ENCODE measurements around the gene GLIS1.

DNA sequence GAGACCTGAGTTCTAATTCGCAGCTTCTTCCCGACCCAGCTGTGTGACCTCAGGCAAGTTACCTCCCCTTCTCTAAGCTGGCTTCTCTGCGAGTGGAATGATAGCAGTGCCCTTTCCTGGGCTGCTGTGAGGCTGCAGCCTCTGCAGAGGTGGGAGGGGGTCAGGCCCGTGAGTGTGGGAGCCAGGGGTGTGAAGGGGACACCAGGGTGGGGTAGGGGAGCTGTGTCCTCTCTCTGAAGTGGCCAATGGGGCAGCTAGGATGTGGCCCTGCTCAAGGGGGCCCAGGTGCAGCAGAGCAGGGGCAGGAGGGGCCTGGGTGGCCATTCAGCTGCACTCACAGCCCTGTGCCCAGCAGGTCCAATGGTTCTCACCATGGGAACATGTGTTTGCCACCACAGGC is 255.3 kb downstream of the GLIS1 start:
- TF ChIP-seq, protein P1, sequence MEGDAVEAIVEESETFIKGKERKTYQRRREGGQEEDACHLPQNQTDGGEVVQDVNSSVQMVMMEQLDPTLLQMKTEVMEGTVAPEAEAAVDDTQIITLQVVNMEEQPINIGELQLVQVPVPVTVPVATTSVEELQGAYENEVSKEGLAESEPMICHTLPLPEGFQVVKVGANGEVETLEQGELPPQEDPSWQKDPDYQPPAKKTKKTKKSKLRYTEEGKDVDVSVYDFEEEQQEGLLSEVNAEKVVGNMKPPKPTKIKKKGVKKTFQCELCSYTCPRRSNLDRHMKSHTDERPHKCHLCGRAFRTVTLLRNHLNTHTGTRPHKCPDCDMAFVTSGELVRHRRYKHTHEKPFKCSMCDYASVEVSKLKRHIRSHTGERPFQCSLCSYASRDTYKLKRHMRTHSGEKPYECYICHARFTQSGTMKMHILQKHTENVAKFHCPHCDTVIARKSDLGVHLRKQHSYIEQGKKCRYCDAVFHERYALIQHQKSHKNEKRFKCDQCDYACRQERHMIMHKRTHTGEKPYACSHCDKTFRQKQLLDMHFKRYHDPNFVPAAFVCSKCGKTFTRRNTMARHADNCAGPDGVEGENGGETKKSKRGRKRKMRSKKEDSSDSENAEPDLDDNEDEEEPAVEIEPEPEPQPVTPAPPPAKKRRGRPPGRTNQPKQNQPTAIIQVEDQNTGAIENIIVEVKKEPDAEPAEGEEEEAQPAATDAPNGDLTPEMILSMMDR (IDR thresholded peaks at IDR 0.05): no peak
- TF ChIP-seq POLR2A (IDR thresholded peaks at IDR 0.05): no peak

All from lower leg skin (tissue), 3 donors.